HG03432 (cell line): ENCODE data around the gene PALM3.
"Not testable (repeated sequence)": the region's sequence is repeated elsewhere in the genome, so short reads cannot be mapped to it uniquely, and the experiment has no call there.

Experiments
- ATAC-seq: cut with Tn5 transposase; IDR thresholded peaks from one replicate; pipeline ENCODE4 v1.9.1; 2021; ENCODE audit warnings: mild to moderate bottlenecking, moderate library complexity; ENCODE audit not compliant: unreplicated experiment

PALM3 gene

DNA sequence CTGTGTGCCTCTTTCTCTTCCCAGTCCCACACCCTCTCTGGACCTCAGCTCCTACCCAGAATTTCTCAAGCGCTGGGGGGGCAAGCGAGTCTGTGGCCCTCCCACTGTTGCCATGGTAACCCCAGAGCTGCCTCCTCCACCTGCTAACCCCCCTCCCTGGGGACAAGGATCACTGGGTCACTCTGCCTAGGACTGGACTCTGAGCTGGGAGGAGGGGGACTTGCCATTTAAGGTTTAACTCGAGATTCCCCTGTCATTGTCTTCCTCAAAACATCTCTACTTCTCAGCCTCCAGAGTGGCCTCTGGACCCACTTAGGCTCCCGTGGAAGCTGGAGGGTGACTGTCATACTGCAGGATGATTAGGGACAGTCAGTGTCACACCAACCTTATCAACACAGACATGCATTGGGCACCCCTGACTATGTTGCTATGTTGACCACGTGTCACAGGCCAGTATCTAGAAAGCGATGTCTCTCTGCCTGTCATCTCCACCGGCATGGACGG, 2.2 kb downstream of the PALM3 start:
- no peak for ATAC-seq

- no peak for ATAC-seq
Measured at GRCh38 chr19:14059093-14059480, 2.8 kb downstream of the PALM3 start.

DNA sequence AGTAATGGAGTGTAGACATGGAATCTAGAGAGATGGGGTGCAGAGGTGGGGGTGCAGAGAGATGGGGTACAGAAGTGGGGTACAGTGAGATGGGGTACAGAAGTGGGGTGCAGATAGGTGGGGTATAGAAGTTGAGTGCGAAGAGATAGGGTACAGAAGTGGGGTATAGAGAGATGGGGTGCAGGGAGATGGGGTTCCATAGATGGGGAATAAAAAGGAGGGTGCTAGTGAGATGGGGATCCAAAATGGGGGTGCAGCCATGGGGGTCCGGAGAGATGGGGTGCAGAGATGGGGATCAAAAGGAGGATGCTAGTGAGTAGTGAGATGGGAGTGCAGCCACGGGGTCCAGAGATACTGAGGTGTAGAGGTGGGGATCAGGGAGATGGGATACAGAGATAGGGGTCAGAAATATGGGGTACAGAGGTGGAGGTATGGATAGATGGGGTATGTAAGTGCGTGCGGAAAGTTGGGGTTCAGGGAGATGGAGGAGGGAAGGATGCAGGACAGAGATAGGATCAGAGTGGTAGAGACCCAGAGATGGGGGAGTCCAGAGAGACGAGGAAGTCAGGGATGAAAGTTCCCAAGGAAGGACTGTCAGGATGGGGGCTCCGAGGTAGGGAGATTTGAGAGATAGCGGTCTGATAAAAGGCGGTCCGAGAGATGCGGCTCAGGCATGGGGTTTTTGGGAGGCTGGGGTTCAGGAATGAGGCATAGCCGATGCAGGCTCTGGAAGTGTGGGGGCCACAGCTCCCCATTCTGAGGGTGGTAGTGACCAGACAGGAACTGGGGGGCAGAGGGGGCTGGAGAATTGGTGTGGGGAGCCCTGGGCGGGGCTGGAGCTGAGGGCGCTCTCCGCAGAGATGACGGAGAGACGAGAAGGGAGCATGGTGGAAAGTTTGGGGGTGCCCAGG, 3.4 kb downstream of the PALM3 start:
- no peak for ATAC-seq

GRCh38 chr19:14056741-14057356, 5.0 kb downstream of the PALM3 start:
- ATAC-seq, result no peak

DNA sequence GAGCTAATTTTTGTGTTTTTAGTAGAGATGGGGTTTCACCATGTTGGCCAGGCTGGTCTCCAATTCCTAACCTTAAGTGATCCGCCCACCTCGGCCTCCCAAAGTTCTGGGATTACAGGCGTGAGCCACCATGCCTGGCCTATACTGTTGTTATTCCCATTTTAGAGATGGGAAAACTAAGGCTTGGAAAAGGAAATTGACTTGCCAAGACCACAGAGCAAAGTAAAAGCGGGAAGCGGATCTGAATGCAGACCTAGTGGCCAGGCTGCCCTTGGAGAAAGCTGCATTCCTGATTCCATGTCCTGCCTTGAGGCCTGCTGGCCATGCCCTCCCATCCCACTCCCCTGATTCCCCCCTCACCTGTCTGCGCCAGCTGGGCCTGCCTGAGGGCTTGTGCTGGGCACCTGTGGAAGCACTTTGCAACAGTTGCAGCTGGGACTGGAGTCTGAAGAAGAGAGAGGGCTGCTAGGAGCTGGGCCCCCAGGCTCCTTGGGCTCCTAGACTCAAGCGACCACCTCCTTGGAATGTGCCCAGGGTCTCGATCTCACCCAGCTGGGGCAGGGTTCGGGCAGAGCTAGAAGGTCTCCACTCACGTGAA, 5.7 kb downstream of the PALM3 start:
- no peak for ATAC-seq

- no peak for ATAC-seq
Measured at GRCh38 chr19:14055396-14055795, 6.5 kb downstream of the PALM3 start.

GRCh38 chr19:14054721-14055120, 7.2 kb downstream of the PALM3 start:
- ATAC-seq, result no peak

GRCh38 chr19:14054099-14054498, 7.8 kb downstream of the PALM3 start:
- no peak for ATAC-seq

DNA sequence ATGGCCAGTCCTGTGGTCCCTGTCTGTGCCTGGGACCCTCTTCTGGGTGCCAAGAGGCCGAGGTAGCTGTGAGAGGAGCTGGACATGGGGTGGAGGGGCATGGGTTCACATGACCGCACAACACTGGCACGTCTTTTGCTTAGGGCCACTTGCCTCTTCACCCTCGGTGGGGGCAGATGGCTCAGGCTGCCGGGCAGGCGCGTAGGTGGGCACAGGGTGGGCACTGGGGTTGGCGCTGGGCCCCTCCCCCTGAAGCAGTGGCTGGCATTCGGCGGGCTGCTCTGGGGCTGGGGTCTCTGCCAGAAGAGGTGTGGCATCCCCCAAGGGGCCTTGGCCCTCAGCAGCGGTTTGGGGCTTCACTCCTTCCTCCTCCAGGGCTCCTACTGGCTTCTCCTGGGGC, 8.4 kb downstream of the PALM3 start:
- ATAC-seq, result no peak

GRCh38 chr19:14053032-14053431, 8.8 kb downstream of the PALM3 start:
- ATAC-seq, result no peak

- no peak for ATAC-seq
Measured at GRCh38 chr19:14052470-14052869, 9.4 kb downstream of the PALM3 start.

GRCh38 chr19:14051980-14052379, 9.9 kb downstream of the PALM3 start:
- ATAC-seq, result no peak

- not testable (repeated sequence) for ATAC-seq
Measured at GRCh38 chr19:14050961-14051360, 10.9 kb downstream of the PALM3 start.

DNA sequence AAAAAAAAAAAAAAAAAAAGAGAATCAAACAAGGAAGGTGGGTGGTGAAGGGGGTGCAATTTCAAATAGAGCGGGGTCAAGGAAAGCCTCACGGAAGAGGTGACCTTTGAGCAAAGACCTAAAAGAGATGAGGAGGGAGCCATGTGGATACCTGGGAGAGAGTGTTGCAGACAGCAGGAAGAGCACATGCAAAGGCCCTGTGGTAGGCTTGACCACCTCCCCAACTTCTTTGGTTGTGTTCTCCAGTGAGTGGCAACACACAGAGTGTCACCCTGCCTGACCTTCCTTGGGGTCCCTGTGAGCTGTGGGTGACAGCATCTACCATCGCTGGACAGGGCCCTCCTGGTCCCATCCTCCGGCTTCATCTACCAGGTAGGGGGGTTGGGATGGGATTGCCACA, 11.4 kb downstream of the PALM3 start:
- no peak for ATAC-seq

- ATAC-seq, result no peak
Measured at GRCh38 chr19:14048443-14049153, 13.3 kb downstream of the PALM3 start.

DNA sequence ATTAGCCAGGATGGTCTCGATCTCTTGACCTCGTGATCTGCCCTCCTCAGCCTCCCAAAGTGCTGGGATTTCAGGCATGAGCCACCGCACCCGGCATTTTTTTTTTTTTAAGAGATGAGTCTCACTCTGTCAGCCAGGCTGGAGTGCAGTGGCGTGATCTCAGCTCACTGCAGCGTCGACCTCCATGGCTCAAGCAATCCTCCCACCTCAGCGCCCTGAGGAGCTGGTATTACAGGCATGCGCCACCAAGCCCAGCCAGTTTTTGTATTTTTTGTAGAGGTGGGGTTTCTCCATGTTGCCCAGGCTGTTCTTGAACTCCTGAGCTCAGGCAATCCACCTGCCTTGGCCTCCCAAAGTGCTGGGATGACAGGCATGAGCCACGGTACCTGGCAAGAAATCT, 14.0 kb downstream of the PALM3 start:
- ATAC-seq, result not testable (repeated sequence)

- not testable (repeated sequence) for ATAC-seq
Measured at GRCh38 chr19:14042659-14043608, 18.9 kb downstream of the PALM3 start.

DNA sequence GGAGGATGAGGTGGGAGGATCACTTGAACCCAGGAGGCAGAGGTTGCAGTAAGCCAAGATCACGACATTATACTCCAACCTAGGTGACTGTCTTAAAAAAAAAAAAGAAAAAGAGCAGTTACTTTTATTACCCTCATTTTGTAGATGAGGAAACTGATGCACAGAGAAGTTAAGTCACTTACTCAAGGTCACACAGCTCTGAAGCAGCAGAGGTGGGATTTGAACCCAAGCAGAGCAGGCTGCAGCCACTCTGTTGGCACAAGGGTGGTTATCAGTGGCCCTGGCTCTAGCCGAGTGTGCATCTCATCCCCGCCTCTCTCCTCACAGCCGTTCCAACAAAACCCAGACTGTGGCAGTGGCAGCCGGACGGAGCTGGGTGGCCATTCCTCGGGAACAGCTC, 22.7 kb downstream of the PALM3 start:
- no peak for ATAC-seq

GRCh38 chr19:14035706-14036105, 26.2 kb downstream of the PALM3 start:
- ATAC-seq, result no peak

DNA sequence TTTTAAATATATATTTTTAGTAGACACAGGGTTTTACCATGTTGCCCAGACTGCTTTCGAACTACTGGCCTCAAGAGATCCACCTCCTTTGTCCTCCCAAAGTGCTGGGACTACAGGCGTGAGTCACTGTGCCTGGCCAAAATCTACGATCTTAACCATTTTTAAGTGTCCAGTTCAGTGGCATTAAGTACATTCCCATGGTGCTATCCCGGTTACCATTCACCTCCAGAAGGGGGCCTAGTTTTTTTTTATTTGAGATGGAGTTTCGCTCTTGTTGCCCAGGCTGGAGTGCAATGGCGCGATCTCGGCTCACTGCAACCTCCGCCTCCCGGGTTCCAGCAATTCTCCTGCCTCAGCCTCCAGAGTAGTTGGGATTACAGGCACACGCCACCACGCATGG, 26.7 kb downstream of the PALM3 start:
- not testable (repeated sequence) for ATAC-seq
